GM23338 (cell line): ENCODE results near the gene LACC1. TPM values are rescaled to one million over a fixed set of nuclear protein-coding genes. Genes with fewer than 3 reads are reported as not detected.
A peak's percentile ranks its signal among the peaks of the same experiment; 100 is the strongest.

Source experiments
- ATAC-seq: fragments of 200-7000 bp; cut with Tn5 transposase; 3 replicates; pipeline ENCODE4 v1.9.1; 2020
- DNase-seq: peaks from one replicate; pipeline ENCODE4 v3.0.0-alpha.2; 2015; ENCODE audit warnings: low spot score
- H2AFZ ChIP-seq: fragments of 200-600 bp; sonication (generic); 2 replicates; pipeline ENCODE4 v1.8.0; 2016; ENCODE audit warnings: antibody characterized with exemption, mild to moderate bottlenecking, moderate library complexity
- H3F3A ChIP-seq: fragments of 200-600 bp; sonication (generic); replicated peaks from 2 replicates; pipeline ENCODE4 v1.8.0; 2017; ENCODE audit warnings: antibody characterized with exemption, mixed run types, low read depth
- H3K27ac ChIP-seq: fragments of 200-600 bp; sonication (generic); 2 replicates; pipeline ENCODE4 v1.6.1; 2016; ENCODE audit warnings: low read depth
- H3K27me3 ChIP-seq: fragments of 200-600 bp; sonication (generic); 2 replicates; pipeline ENCODE4 v1.8.0; 2016; ENCODE audit warnings: mild to moderate bottlenecking, mixed run types, moderate library complexity; ENCODE audit not compliant: insufficient read depth
- H3K36me3 ChIP-seq: fragments of 200-600 bp; sonication (generic); 2 replicates; pipeline ENCODE4 v1.8.0; 2016; ENCODE audit warnings: mild to moderate bottlenecking; ENCODE audit not compliant: insufficient read depth
- H3K4me1 ChIP-seq: fragments of 200-600 bp; sonication (generic); 2 replicates; pipeline ENCODE4 v1.8.0; 2016; ENCODE audit warnings: mild to moderate bottlenecking, moderate library complexity; ENCODE audit not compliant: insufficient read depth
- H3K4me2 ChIP-seq: fragments of 200-600 bp; sonication (generic); 2 replicates; pipeline ENCODE4 v1.7.1; 2017; ENCODE audit warnings: mixed run types
- H3K4me3 ChIP-seq: fragments of 200-600 bp; sonication (generic); 2 replicates; pipeline ENCODE4 v1.6.1; 2016; ENCODE audit warnings: mixed run types
- H3K79me2 ChIP-seq: fragments of 200-600 bp; sonication (generic); replicated peaks from 2 replicates; pipeline ENCODE4 v1.8.0; 2017; ENCODE audit warnings: mild to moderate bottlenecking; ENCODE audit not compliant: insufficient read depth
- H3K9me2 ChIP-seq: fragments of 200-600 bp; sonication (generic); 2 replicates; pipeline ENCODE4 v1.8.0; 2017; ENCODE audit not compliant: insufficient read depth
- H4K20me1 ChIP-seq: fragments of 200-600 bp; sonication (generic); replicated peaks from 2 replicates; pipeline ENCODE4 v1.8.0; 2017; ENCODE audit warnings: mild to moderate bottlenecking; ENCODE audit not compliant: insufficient read depth
- H3K27ac Mint-ChIP-seq: 2 replicates; pipeline ENCODE4 v1.8.0; 2020; ENCODE audit warnings: inconsistent platforms, mild to moderate bottlenecking, moderate library complexity, mixed read lengths
- H3K27me3 Mint-ChIP-seq: 3 replicates; pipeline ENCODE4 v1.8.0; 2022; ENCODE audit warnings: low read depth, mild to moderate bottlenecking, moderate library complexity, mixed read lengths, inconsistent platforms; ENCODE audit not compliant: insufficient read depth, poor library complexity
- H3K36me3 Mint-ChIP-seq: 3 replicates; pipeline ENCODE4 v1.8.0; 2021; ENCODE audit warnings: low read depth, mild to moderate bottlenecking, inconsistent platforms, moderate library complexity, mixed read lengths
- H3K4me1 Mint-ChIP-seq: 3 replicates; pipeline ENCODE4 v1.8.0; 2020; ENCODE audit warnings: mild to moderate bottlenecking, inconsistent platforms, mixed read lengths
- H3K4me3 Mint-ChIP-seq: 3 replicates; pipeline ENCODE4 v1.8.0; 2021; ENCODE audit warnings: moderate library complexity, mild to moderate bottlenecking, inconsistent platforms, mixed read lengths
- H3K9me3 Mint-ChIP-seq: 3 replicates; pipeline ENCODE4 v1.8.0; 2020; ENCODE audit warnings: moderate library complexity, mild to moderate bottlenecking, inconsistent platforms, mixed read lengths
- EZH2 ChIP-seq: fragments of 200-600 bp; sonication (generic); IDR thresholded peaks from one replicate; pipeline ENCODE4 v1.8.0; 2017; ENCODE audit warnings: antibody characterized with exemption, mild to moderate bottlenecking, low read depth; ENCODE audit not compliant: unreplicated experiment
- EZH2phosphoT487 ChIP-seq: fragments of 200-600 bp; sonication (generic); IDR thresholded peaks from one replicate; pipeline ENCODE4 v1.8.1; 2018; ENCODE audit warnings: antibody characterized with exemption; ENCODE audit not compliant: unreplicated experiment
- JUNB ChIP-seq: IDR thresholded peaks from one replicate; pipeline ENCODE4 v1.6.1; 2016; ENCODE audit warnings: antibody characterized with exemption; ENCODE audit not compliant: unreplicated experiment
- polyA plus RNA-seq: library from polyadenylated mRNA; unstranded; fragments of >200 nt; fragmentation: Nextera tagmentation; extraction: Ambion mirVana; gene quantifications from 2 replicates; pipeline ENCODE4 v1.2.1, GENCODE V29; 2016
- total RNA-seq: library from RNA; depleted of rRNA; stranded (reverse); fragments of >200 nt; shearing (Covaris generic); gene quantifications from 2 replicates; pipeline ENCODE4 v1.2.3, GENCODE V29; 2014
- TF ChIP-seq, protein P1 (sequence below): IDR thresholded peaks from 2 replicates; pipeline ENCODE4 v1.6.1; 2016; ENCODE audit warnings: antibody characterized with exemption
- TF ChIP-seq, protein P2 (sequence below): IDR thresholded peaks from one replicate; pipeline ENCODE4 v1.6.1; 2018; ENCODE audit warnings: antibody characterized with exemption; ENCODE audit not compliant: unreplicated experiment
- TF ChIP-seq, protein P3 (sequence below): fragments of 250-450 bp; sonication (Bioruptor Pico); IDR thresholded peaks from 2 replicates; pipeline ENCODE4 v1.5.0; 2020; ENCODE audit warnings: mild to moderate bottlenecking, moderate library complexity

Gene LACC1
- total and polyA plus RNA-seq, 2 experiments from 2014 or later = 4.4 to 4.6 TPM

DNA sequence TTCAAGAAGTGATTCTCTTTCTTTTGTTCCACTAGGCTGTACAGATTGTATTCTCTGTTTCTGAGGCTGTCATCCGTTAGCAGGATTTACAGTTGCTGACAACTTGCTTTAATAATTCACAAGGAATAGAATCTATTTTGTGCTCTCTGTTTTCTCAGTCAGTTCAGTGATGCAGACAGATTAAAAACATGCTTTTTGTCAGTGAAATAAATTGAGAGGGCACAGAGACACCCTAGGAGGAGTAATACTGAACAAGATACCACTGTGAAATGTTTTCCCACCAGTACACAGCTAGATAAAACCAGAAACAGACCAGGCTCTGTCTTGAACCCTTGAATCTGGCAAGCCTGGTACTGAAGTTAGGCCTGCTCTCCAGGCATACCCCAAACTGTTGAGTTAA lies 58.7 kb downstream of the LACC1 start (continued):
- TF ChIP-seq, protein P1, sequence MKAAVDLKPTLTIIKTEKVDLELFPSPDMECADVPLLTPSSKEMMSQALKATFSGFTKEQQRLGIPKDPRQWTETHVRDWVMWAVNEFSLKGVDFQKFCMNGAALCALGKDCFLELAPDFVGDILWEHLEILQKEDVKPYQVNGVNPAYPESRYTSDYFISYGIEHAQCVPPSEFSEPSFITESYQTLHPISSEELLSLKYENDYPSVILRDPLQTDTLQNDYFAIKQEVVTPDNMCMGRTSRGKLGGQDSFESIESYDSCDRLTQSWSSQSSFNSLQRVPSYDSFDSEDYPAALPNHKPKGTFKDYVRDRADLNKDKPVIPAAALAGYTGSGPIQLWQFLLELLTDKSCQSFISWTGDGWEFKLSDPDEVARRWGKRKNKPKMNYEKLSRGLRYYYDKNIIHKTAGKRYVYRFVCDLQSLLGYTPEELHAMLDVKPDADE = no peak

DNA sequence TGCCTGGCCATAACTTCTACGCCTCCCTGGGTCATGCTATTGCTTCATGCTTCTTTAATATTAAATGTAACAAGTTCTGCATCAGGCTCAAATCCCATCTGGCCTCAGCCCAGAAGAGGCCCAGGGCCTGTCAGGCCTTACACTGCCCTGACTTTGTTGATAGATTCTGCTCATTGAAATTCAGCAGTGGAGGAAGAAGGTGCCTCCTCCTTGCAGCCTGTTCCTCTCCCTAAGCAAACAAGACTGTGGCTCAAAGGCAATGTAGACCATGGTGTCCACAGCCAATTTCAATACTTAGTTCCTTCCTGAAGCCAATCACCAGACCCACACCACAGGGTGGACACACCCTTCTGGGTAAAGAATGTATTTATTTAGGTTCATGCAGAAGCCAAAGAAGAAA lies 59.4 kb downstream of the LACC1 start:
- no peak overlapping the region for H3K27ac Mint-ChIP-seq
- no peaks in the 10 kb centered on the region for H4K20me1 ChIP-seq
- H3K9me2 ChIP-seq = no peaks in the 10 kb centered on the region
- peaks cover 3% of the 10 kb centered on the region for H3K27me3 Mint-ChIP-seq
- H3K4me1 Mint-ChIP-seq = peaks cover 2% of the 10 kb centered on the region; the same call in 1 of the 3 replicates
- peak overlapping the region; percentile 47; the same call in 1 of the 2 replicates for H2AFZ ChIP-seq
- no peaks in the 10 kb centered on the region for H3K36me3 ChIP-seq
- no peaks in the 10 kb centered on the region for H3F3A ChIP-seq
- no peak overlapping the region for H3K27ac ChIP-seq
- no peak overlapping the region for H3K4me3 ChIP-seq
- DNase-seq = no peak
- H3K4me3 Mint-ChIP-seq = no peak overlapping the region
- H3K9me3 Mint-ChIP-seq = no peaks in the 10 kb centered on the region
- TF ChIP-seq EZH2 = no peak
- no peak for TF ChIP-seq EZH2phosphoT487
- TF ChIP-seq, protein P2, sequence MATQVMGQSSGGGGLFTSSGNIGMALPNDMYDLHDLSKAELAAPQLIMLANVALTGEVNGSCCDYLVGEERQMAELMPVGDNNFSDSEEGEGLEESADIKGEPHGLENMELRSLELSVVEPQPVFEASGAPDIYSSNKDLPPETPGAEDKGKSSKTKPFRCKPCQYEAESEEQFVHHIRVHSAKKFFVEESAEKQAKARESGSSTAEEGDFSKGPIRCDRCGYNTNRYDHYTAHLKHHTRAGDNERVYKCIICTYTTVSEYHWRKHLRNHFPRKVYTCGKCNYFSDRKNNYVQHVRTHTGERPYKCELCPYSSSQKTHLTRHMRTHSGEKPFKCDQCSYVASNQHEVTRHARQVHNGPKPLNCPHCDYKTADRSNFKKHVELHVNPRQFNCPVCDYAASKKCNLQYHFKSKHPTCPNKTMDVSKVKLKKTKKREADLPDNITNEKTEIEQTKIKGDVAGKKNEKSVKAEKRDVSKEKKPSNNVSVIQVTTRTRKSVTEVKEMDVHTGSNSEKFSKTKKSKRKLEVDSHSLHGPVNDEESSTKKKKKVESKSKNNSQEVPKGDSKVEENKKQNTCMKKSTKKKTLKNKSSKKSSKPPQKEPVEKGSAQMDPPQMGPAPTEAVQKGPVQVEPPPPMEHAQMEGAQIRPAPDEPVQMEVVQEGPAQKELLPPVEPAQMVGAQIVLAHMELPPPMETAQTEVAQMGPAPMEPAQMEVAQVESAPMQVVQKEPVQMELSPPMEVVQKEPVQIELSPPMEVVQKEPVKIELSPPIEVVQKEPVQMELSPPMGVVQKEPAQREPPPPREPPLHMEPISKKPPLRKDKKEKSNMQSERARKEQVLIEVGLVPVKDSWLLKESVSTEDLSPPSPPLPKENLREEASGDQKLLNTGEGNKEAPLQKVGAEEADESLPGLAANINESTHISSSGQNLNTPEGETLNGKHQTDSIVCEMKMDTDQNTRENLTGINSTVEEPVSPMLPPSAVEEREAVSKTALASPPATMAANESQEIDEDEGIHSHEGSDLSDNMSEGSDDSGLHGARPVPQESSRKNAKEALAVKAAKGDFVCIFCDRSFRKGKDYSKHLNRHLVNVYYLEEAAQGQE = no peak
- TF ChIP-seq, protein P3, sequence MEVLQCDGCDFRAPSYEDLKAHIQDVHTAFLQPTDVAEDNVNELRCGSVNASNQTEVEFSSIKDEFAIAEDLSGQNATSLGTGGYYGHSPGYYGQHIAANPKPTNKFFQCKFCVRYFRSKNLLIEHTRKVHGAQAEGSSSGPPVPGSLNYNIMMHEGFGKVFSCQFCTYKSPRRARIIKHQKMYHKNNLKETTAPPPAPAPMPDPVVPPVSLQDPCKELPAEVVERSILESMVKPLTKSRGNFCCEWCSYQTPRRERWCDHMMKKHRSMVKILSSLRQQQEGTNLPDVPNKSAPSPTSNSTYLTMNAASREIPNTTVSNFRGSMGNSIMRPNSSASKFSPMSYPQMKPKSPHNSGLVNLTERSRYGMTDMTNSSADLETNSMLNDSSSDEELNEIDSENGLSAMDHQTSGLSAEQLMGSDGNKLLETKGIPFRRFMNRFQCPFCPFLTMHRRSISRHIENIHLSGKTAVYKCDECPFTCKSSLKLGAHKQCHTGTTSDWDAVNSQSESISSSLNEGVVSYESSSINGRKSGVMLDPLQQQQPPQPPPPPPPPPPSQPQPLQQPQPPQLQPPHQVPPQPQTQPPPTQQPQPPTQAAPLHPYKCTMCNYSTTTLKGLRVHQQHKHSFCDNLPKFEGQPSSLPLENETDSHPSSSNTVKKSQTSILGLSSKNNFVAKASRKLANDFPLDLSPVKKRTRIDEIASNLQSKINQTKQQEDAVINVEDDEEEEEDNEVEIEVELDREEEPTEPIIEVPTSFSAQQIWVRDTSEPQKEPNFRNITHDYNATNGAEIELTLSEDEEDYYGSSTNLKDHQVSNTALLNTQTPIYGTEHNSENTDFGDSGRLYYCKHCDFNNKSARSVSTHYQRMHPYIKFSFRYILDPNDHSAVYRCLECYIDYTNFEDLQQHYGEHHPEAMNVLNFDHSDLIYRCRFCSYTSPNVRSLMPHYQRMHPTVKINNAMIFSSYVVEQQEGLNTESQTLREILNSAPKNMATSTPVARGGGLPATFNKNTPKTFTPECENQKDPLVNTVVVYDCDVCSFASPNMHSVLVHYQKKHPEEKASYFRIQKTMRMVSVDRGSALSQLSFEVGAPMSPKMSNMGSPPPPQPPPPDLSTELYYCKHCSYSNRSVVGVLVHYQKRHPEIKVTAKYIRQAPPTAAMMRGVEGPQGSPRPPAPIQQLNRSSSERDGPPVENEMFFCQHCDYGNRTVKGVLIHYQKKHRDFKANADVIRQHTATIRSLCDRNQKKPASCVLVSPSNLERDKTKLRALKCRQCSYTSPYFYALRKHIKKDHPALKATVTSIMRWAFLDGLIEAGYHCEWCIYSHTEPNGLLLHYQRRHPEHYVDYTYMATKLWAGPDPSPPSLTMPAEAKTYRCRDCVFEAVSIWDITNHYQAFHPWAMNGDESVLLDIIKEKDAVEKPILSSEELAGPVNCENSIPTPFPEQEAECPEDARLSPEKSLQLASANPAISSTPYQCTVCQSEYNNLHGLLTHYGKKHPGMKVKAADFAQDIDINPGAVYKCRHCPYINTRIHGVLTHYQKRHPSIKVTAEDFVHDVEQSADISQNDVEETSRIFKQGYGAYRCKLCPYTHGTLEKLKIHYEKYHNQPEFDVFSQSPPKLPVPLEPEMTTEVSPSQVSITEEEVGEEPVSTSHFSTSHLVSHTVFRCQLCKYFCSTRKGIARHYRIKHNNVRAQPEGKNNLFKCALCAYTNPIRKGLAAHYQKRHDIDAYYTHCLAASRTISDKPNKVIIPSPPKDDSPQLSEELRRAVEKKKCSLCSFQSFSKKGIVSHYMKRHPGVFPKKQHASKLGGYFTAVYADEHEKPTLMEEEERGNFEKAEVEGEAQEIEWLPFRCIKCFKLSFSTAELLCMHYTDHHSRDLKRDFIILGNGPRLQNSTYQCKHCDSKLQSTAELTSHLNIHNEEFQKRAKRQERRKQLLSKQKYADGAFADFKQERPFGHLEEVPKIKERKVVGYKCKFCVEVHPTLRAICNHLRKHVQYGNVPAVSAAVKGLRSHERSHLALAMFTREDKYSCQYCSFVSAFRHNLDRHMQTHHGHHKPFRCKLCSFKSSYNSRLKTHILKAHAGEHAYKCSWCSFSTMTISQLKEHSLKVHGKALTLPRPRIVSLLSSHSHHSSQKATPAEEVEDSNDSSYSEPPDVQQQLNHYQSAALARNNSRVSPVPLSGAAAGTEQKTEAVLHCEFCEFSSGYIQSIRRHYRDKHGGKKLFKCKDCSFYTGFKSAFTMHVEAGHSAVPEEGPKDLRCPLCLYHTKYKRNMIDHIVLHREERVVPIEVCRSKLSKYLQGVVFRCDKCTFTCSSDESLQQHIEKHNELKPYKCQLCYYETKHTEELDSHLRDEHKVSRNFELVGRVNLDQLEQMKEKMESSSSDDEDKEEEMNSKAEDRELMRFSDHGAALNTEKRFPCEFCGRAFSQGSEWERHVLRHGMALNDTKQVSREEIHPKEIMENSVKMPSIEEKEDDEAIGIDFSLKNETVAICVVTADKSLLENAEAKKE (CRISPR knock-in tag) = no peak
- no peak for TF ChIP-seq JUNB
- H3K36me3 Mint-ChIP-seq = no peaks in the 10 kb centered on the region
- no peak overlapping the region for H3K4me2 ChIP-seq
- no peaks in the 10 kb centered on the region for H3K27me3 ChIP-seq
- no peaks in the 10 kb centered on the region for H3K4me1 ChIP-seq
- no peaks in the 10 kb centered on the region for H3K79me2 ChIP-seq
- ATAC-seq = no peak
